HCT116 (cell line): Measurements from ENCODE around the gene ZNF334. TPM values are rescaled to one million over a fixed set of nuclear protein-coding genes. Genes with fewer than 3 reads are reported as not detected.

Experiments used
- ATAC-seq: fragments of 200-7000 bp; cut with Tn5 transposase; 2 replicates; pipeline ENCODE4 v1.9.1; 2020; ENCODE audit warnings: mild to moderate bottlenecking, moderate library complexity
- BruUV-seq: library from RNA; stranded (reverse); fragments of 400-500 nt; replicated peaks from 2 replicates; lab custom pipeline; 2021; lab: Mats Ljungman, UMichigan
- CTCF ChIA-PET: fragments of 300-600 bp; sonication (Branson Sonifier 250); formaldehyde crosslinking; loops from one replicate; lab custom pipeline; 2021; ENCODE audit warnings: antibody characterized with exemption; lab: Charles Lee
- POLR2A ChIA-PET: fragments of 300-600, 350-600 bp; sonication (Branson Sonifier 250); formaldehyde crosslinking; loops from one replicate; lab custom pipeline; 2021; ENCODE audit warnings: antibody characterized with exemption; lab: Charles Lee
- RAD21 ChIA-PET, 2 experiments: fragments of 300-600 bp; sonication (Branson Sonifier 250); formaldehyde crosslinking; loops; one replicate each; lab custom pipeline; 2023; ENCODE audit warnings: low total read pairs in 2 of 2; ENCODE audit not compliant: uncharacterized antibody in 2 of 2, unreplicated experiment in 2 of 2, low non-redundant PET in 1 of 2; lab: Charles Lee
- DNase-seq: peaks from one replicate; pipeline ENCODE4 v3.0.0-alpha.2; 2010; ENCODE audit warnings: low read depth, low spot score
- H2AFZ ChIP-seq: fragments of 200-600 bp; shearing (Covaris generic), sonication (generic); 2 replicates; pipeline ENCODE4 v1.6.1; 2017; ENCODE audit warnings: low read depth, mixed run types, mixed read lengths, antibody characterized with exemption, low read length; ENCODE audit not compliant: poor library complexity, severe bottlenecking
- H3K27ac ChIP-seq: 2 replicates; pipeline ENCODE4 v1.5.1; 2012; ENCODE audit warnings: low read depth, low read length
- H3K27me3 ChIP-seq: fragments of 200-600 bp; sonication (generic); 2 replicates; pipeline ENCODE4 v1.6.1; 2016; ENCODE audit warnings: mixed run types, low read length, mixed read lengths; ENCODE audit not compliant: insufficient read depth
- H3K36me3 ChIP-seq, 2 experiments: fragments of 200-500 bp in 1 of 2; fragments of 200-600 bp in 1 of 2; sonication (Bioruptor generic) in 1 of 2; sonication (generic) in 1 of 2; 2 replicates each; pipeline versions ENCODE4 v1.5.1 to v1.6.1; 2014 to 2016; ENCODE audit warnings: low read length in 2 of 2, inconsistent platforms in 1 of 2, mixed read lengths in 1 of 2, mixed run types in 1 of 2; ENCODE audit not compliant: insufficient read depth in 2 of 2, control insufficient read depth in 1 of 2
- H3K4me1 ChIP-seq, 2 experiments: fragments of 200-600 bp in 1 of 2; sonication (generic) in 1 of 2; 2 replicates each; pipeline versions ENCODE4 v1.5.1 to v1.6.1; 2012 to 2017; ENCODE audit warnings: low read length in 2 of 2, inconsistent platforms in 1 of 2, mild to moderate bottlenecking in 1 of 2, mixed read lengths in 1 of 2, mixed run types in 1 of 2, moderate library complexity in 1 of 2; ENCODE audit not compliant: insufficient read depth in 2 of 2, control insufficient read depth in 1 of 2
- H3K4me2 ChIP-seq: fragments of 200-600 bp; sonication (generic); 2 replicates; pipeline ENCODE4 v1.6.1; 2017; ENCODE audit warnings: mixed run types, low read length, mixed read lengths
- H3K4me3 ChIP-seq, 2 experiments: fragments of 200-600 bp in 1 of 2; sonication (generic) in 1 of 2; replicated peaks in 1 of 2; 2 replicates each; pipeline ENCODE4 v1.5.1; 2011 to 2016; ENCODE audit warnings: low read length in 2 of 2, control low read depth in 1 of 2, low read depth in 1 of 2, mild to moderate bottlenecking in 1 of 2, mixed read lengths in 1 of 2, mixed run types in 1 of 2
- H3K79me2 ChIP-seq: fragments of 200-600 bp; sonication (generic); 2 replicates; pipeline ENCODE4 v1.6.1; 2017; ENCODE audit warnings: mild to moderate bottlenecking, mixed run types, low read length, moderate library complexity, mixed read lengths; ENCODE audit not compliant: insufficient read depth
- H3K9ac ChIP-seq: fragments of 200-600 bp; sonication (generic); 2 replicates; pipeline ENCODE4 v1.6.1; 2016; ENCODE audit warnings: low read length, mixed read lengths
- H3K9me2 ChIP-seq: fragments of 200-600 bp; sonication (generic), shearing (Covaris generic); 2 replicates; pipeline ENCODE4 v1.6.1; 2017; ENCODE audit warnings: mixed run types, mild to moderate bottlenecking, moderate library complexity; ENCODE audit not compliant: insufficient read depth
- H3K9me3 ChIP-seq, 2 experiments: fragments of 200-500 bp in 1 of 2; fragments of 200-600 bp in 1 of 2; sonication (Bioruptor generic) in 1 of 2; sonication (generic) in 1 of 2; 2 replicates each; pipeline ENCODE4 v1.6.1; 2014 to 2017; ENCODE audit warnings: low read length in 2 of 2, mixed read lengths in 2 of 2, inconsistent platforms in 1 of 2, low read depth in 1 of 2, mild to moderate bottlenecking in 1 of 2, mixed run types in 1 of 2, moderate library complexity in 1 of 2; ENCODE audit not compliant: control insufficient read depth in 1 of 2, insufficient read depth in 1 of 2
- H4K20me1 ChIP-seq: fragments of 200-600 bp; sonication (generic), shearing (Covaris generic); 2 replicates; pipeline ENCODE4 v1.6.1; 2017; ENCODE audit warnings: mixed run types, mild to moderate bottlenecking, moderate library complexity; ENCODE audit not compliant: insufficient read depth
- ATF3 ChIP-seq: IDR thresholded peaks from 2 replicates; pipeline ENCODE4 v1.6.1; 2012
- CBX3 ChIP-seq: IDR thresholded peaks from 2 replicates; pipeline ENCODE4 v1.6.1; 2012; ENCODE audit warnings: low read depth
- CEBPB ChIP-seq: IDR thresholded peaks from 2 replicates; pipeline ENCODE4 v1.6.1; 2012; ENCODE audit warnings: low read depth
- CTCF ChIP-seq, 3 experiments: fragments of 200-600 bp in 1 of 3; sonication (generic) in 1 of 3; IDR thresholded peaks in 2 of 3; conservative IDR thresholded peaks in 1 of 3; 2 replicates each; pipeline ENCODE4 v1.5.1; 2012 to 2017; ENCODE audit warnings: low read depth in 2 of 3, low read length in 2 of 3, antibody characterized with exemption in 1 of 3, borderline replicate concordance in 1 of 3, control low read depth in 1 of 3, mild to moderate bottlenecking in 1 of 3, mixed read lengths in 1 of 3, mixed run types in 1 of 3, moderate library complexity in 1 of 3; ENCODE audit not compliant: insufficient read depth in 1 of 3
- EGR1 ChIP-seq: IDR thresholded peaks from 2 replicates; pipeline ENCODE4 v1.6.1; 2012; ENCODE audit warnings: low read depth
- EZH2 ChIP-seq: fragments of 200-600 bp; sonication (generic); IDR thresholded peaks from 2 replicates; pipeline ENCODE4 v1.6.1; 2017; ENCODE audit warnings: antibody characterized with exemption, mixed run types
- EZH2phosphoT487 ChIP-seq: fragments of 200-600 bp; IDR thresholded peaks from 2 replicates; pipeline ENCODE4 v1.6.1; 2018; ENCODE audit warnings: antibody characterized with exemption, borderline replicate concordance
- FOSL1 ChIP-seq: IDR thresholded peaks from 2 replicates; pipeline ENCODE4 v1.6.1; 2012; ENCODE audit warnings: low read depth
- JUND ChIP-seq: IDR thresholded peaks from 2 replicates; pipeline ENCODE4 v1.6.1; 2012
- POLR2A ChIP-seq: IDR thresholded peaks from 2 replicates; pipeline ENCODE4 v1.7.0; 2011; ENCODE audit warnings: borderline replicate concordance; ENCODE audit not compliant: insufficient read depth, insufficient read length; ENCODE audit errors: extremely low read depth
- POLR2AphosphoS5 ChIP-seq: IDR thresholded peaks from 2 replicates; pipeline ENCODE4 v1.6.1; 2011; ENCODE audit warnings: mild to moderate bottlenecking, low read depth, low read length, moderate library complexity
- REST ChIP-seq: IDR thresholded peaks from 2 replicates; pipeline ENCODE4 v1.6.1; 2012; ENCODE audit warnings: low read depth
- SIN3A ChIP-seq: IDR thresholded peaks from 2 replicates; pipeline ENCODE4 v1.6.1; 2012; ENCODE audit warnings: low read depth
- SP1 ChIP-seq: IDR thresholded peaks from 2 replicates; pipeline ENCODE4 v1.6.1; 2012; ENCODE audit warnings: low read depth
- SRF ChIP-seq: IDR thresholded peaks from 2 replicates; pipeline ENCODE4 v1.6.1; 2012; ENCODE audit warnings: low read depth
- TCF7L2 ChIP-seq: IDR thresholded peaks from 2 replicates; pipeline ENCODE4 v1.7.0; 2011; ENCODE audit warnings: borderline replicate concordance, inconsistent platforms; ENCODE audit not compliant: insufficient read depth, insufficient read length; ENCODE audit errors: extremely low read depth
- ZBTB33 ChIP-seq: IDR thresholded peaks from 2 replicates; pipeline ENCODE4 v1.6.1; 2011; ENCODE audit warnings: mild to moderate bottlenecking, low read length, moderate library complexity; ENCODE audit not compliant: insufficient replicate concordance; ENCODE audit errors: extremely low read depth
- ZFX ChIP-seq: fragments of 450-650 bp; IDR thresholded peaks from 2 replicates; pipeline ENCODE4 v1.6.1; 2017
- ZNF274 ChIP-seq: fragments of 200-500 bp; sonication (Bioruptor generic); IDR thresholded peaks from 2 replicates; pipeline ENCODE4 v1.6.1; 2014; ENCODE audit warnings: mild to moderate bottlenecking, low read depth, low read length, inconsistent platforms
- intact Hi-C: fragments of 100-400 bp; cut with micrococcal nuclease; formaldehyde crosslinking; loops from 2 replicates; pipeline ENCODE4 v1.10.0; 2022
- total RNA-seq: library from RNA; stranded (reverse); gene quantifications from one replicate; pipeline ENCODE4 v1.2.1, GENCODE V29; 2021; ENCODE audit not compliant: unreplicated experiment

ZNF334 gene
- total RNA-seq, 1 experiment from 2014 or later: not detected

DNA sequence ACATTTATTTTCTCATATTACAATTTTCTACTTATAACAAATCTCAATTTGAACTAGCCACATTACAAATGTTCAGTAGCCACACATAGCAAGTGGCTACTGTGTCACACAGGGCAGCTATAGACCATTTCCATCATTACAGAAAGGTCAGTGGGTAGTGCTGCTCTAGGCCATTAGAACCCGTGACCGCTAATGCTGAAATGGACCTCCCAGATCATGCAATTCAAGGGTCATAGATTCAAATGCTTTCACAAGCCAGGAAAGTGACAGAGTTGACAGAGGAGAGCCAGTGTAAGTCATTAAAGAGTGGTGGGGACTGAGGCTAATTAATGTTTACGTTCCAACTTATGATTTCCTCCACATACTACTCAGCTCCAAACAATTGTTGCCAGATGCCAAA lies 40.6 kb upstream of the ZNF334 start:
- ChIA-PET RAD21 (no interaction called here), CTCF (no interaction called here), POLR2A (no interaction called here)
- H3K4me1 ChIP-seq: 0 out of 4 replicates have a peak, but pooled peaks cover 0 to 3% of the 10 kb centered on the region in 2 experiments
- H3K4me2 ChIP-seq: no peak overlapping the region
- no peak overlapping the region for H3K4me3 ChIP-seq
- no TSS peak for BruUV-seq
- H3K9me2 ChIP-seq: no peaks in the 10 kb centered on the region
- H3K9ac ChIP-seq: no peak overlapping the region
- no peaks in the 10 kb centered on the region for H4K20me1 ChIP-seq
- no peaks in the 10 kb centered on the region for H3K79me2 ChIP-seq
- H3K36me3 ChIP-seq: no peaks in the 10 kb centered on the region
- H3K27ac ChIP-seq: no peak overlapping the region
- H3K27me3 ChIP-seq: 0 out of 2 replicates have a peak, but pooled peaks cover 6% of the 10 kb centered on the region
- no peak for DNase-seq
- TF ChIP-seq CTCF (IDR thresholded peaks at IDR 0.05 in 2 of 3, conservative IDR thresholded peaks at IDR 0.05 in 1 of 3; ENCODE audit: borderline replicate concordance in 1 of 3, insufficient read depth in 1 of 3, low read depth in 2 of 3, low read length in 2 of 3) (no peak), JUND (no peak), SIN3A (no peak), SP1 (no peak), REST (no peak), ZNF274 (no peak), EZH2phosphoT487 (no peak), EZH2 (no peak), ATF3 (no peak), ZFX (no peak), FOSL1 (no peak), ZBTB33 (no peak), EGR1 (no peak), TCF7L2 (no peak), POLR2AphosphoS5 (no peak), CEBPB (no peak), SRF (no peak), CBX3 (no peak), POLR2A (no peak)
- intact Hi-C loops: no loop called here
- no peak overlapping the region for H2AFZ ChIP-seq
- no peak for ATAC-seq
- H3K9me3 ChIP-seq: no peaks in the 10 kb centered on the region
